T1000 (cell line): ENCODE data around the gene PSMD1.
"Not testable (repeated sequence)": the region's sequence is repeated elsewhere in the genome, so short reads cannot be mapped to it uniquely, and the experiment has no call there.

Source experiments
- DNase-seq: peaks from one replicate; lab custom pipeline; 2025; ENCODE audit warnings: mixed read lengths; lab: John Stamatoyannopoulos, UW

The PSMD1 gene

GRCh38 chr2:231117148-231117547 lies 60.5 kb downstream of the PSMD1 start:
- no peak for DNase-seq

- DNase-seq: no peak
Observed at GRCh38 chr2:231117922-231118613, 61.4 kb downstream of the PSMD1 start.

GRCh38 chr2:231118614-231118942 lies 61.9 kb downstream of the PSMD1 start:
- DNase-seq: no peak

- DNase-seq: no peak
Observed at GRCh38 chr2:231123362-231123898, 66.8 kb downstream of the PSMD1 start.

GRCh38 chr2:231124838-231125568 lies 68.3 kb downstream of the PSMD1 start, which contains the start of gene HTR2B:
HTR2B (minus strand) TSS chr2:231125042; CDS start chr2:231123764, 1,278 bp downstream.
- DNase-seq: no peak

- no peak for DNase-seq
Observed at GRCh38 chr2:231126123-231126522, 69.5 kb downstream of the PSMD1 start.

GRCh38 chr2:231127480-231127879 lies 70.8 kb downstream of the PSMD1 start:
- no peak for DNase-seq

- no peak for DNase-seq
Observed at GRCh38 chr2:231127936-231128335, 71.3 kb downstream of the PSMD1 start.

GRCh38 chr2:231128541-231128940 lies 71.9 kb downstream of the PSMD1 start:
- no peak for DNase-seq

- DNase-seq: no peak
Observed at GRCh38 chr2:231129216-231129615, 72.5 kb downstream of the PSMD1 start.

- no peak for DNase-seq
Observed at GRCh38 chr2:231130336-231131056, 73.8 kb downstream of the PSMD1 start.

- DNase-seq: no peak
Observed at GRCh38 chr2:231132129-231132528, 75.5 kb downstream of the PSMD1 start.

- DNase-seq: no peak
Observed at GRCh38 chr2:231133365-231134099, 76.9 kb downstream of the PSMD1 start.

- DNase-seq: no peak
Observed at GRCh38 chr2:231134910-231135655, 78.4 kb downstream of the PSMD1 start.

- no peak for DNase-seq
Observed at GRCh38 chr2:231138699-231139098, 82.0 kb downstream of the PSMD1 start.

GRCh38 chr2:231139796-231140195 lies 83.1 kb downstream of the PSMD1 start:
- DNase-seq: no peak

- not testable (repeated sequence) for DNase-seq
Observed at GRCh38 chr2:231140808-231141207, 84.1 kb downstream of the PSMD1 start.

- DNase-seq: no peak
Observed at GRCh38 chr2:231144896-231145295, 88.2 kb downstream of the PSMD1 start.

- DNase-seq: no peak
Observed at GRCh38 chr2:231146665-231147064, 90.0 kb downstream of the PSMD1 start.

GRCh38 chr2:231152800-231153557 lies 96.3 kb downstream of the PSMD1 start:
- DNase-seq: no peak
